K562 (cell line): ENCODE data around the gene PNISR. TPM values are rescaled to one million over a fixed set of nuclear protein-coding genes. Genes with fewer than 3 reads are reported as not detected.

Experiments
- ATAC-seq: fragments of 200-7000 bp; cut with Tn5 transposase; 3 replicates; pipeline ENCODE4 v1.9.1; 2020; ENCODE audit warnings: moderate library complexity
- BruUV-seq: library from RNA; stranded (reverse); fragments of 400-500 nt; replicated peaks from 2 replicates; lab custom pipeline; 2021; lab: Mats Ljungman, UMichigan
- CTCF ChIA-PET: fragments of 300-600 bp; formaldehyde crosslinking; extraction: SDS; loops from one replicate; lab custom pipeline; 2021; ENCODE audit warnings: low intra/inter-chr PET ratio; lab: Yijun Ruan, JAX
- POLR2A ChIA-PET: fragments of 300-600, 350-650 bp; sonication (Branson Sonifier 250); formaldehyde crosslinking; extraction: SDS; loops from one replicate; lab custom pipeline; 2021; ENCODE audit warnings: antibody characterized with exemption, inconsistent platforms; lab: Yijun Ruan, JAX
- DNase-seq, 4 experiments: peaks; one replicate each; pipeline versions ENCODE4 v3.0.0 to v3.0.0-alpha.2; 2011 to 2018; ENCODE audit warnings: low spot score in 3 of 4, mixed read lengths in 3 of 4; ENCODE audit errors: extremely low read depth in 1 of 4
- FAIRE-seq: peaks from 2 replicates; lab custom pipeline; 2011; peaks lifted over from hg19 to GRCh38; lab: Jason Lieb, UNC
- H2AFZ ChIP-seq: 2 replicates; pipeline ENCODE4 v1.6.0; 2011; ENCODE audit warnings: low read depth, low read length, control low read depth, inconsistent platforms
- H3K27ac ChIP-seq: fragments of 200-600 bp; 3 replicates; pipeline ENCODE4 v1.8.0; 2011; ENCODE audit warnings: low read depth, mild to moderate bottlenecking, control low read depth, inconsistent platforms, low read length, moderate library complexity, mixed read lengths; ENCODE audit errors: extremely low read depth
- H3K27me3 ChIP-seq, 2 experiments: fragments of 300-600 bp in 1 of 2; 2 replicates in 1 of 2; 3 replicates in 1 of 2; pipeline versions ENCODE4 v1.6.0 to v1.8.0; 2011; ENCODE audit warnings: inconsistent platforms in 2 of 2, low read length in 2 of 2, mild to moderate bottlenecking in 1 of 2, mixed read lengths in 1 of 2, moderate library complexity in 1 of 2; ENCODE audit not compliant: control insufficient read depth in 2 of 2, insufficient read depth in 2 of 2
- H3K36me3 ChIP-seq: fragments of 300-600 bp; 3 replicates; pipeline ENCODE4 v1.8.0; 2011; ENCODE audit warnings: mild to moderate bottlenecking, low read length, inconsistent platforms; ENCODE audit not compliant: control insufficient read depth, insufficient read depth
- H3K4me1 ChIP-seq, 2 experiments: fragments of 200-600 bp in 1 of 2; replicated peaks in 1 of 2; 2 replicates in 1 of 2; 3 replicates in 1 of 2; pipeline versions ENCODE4 v1.5.1 to v1.8.0; 2011; ENCODE audit warnings: inconsistent platforms in 2 of 2, low read length in 2 of 2, mild to moderate bottlenecking in 1 of 2, mixed read lengths in 1 of 2, moderate library complexity in 1 of 2; ENCODE audit not compliant: control insufficient read depth in 2 of 2, insufficient read depth in 2 of 2
- H3K4me2 ChIP-seq: 2 replicates; pipeline ENCODE4 v1.6.1; 2011; ENCODE audit warnings: low read length, control low read depth, inconsistent platforms, mixed read lengths; ENCODE audit not compliant: insufficient read depth
- H3K4me3 ChIP-seq: fragments of 200-600 bp; sonication (generic), shearing (Covaris generic); 2 replicates; pipeline ENCODE4 v1.5.1; 2016; ENCODE audit warnings: control low read depth, inconsistent platforms
- H3K79me2 ChIP-seq: fragments of 200-600 bp; 3 replicates; pipeline ENCODE4 v1.8.0; 2011; ENCODE audit warnings: low read length, inconsistent platforms; ENCODE audit not compliant: control insufficient read depth, insufficient read depth
- H3K9ac ChIP-seq, 2 experiments: 2 replicates each; pipeline versions ENCODE4 v1.6.0 to v1.6.1; 2011; ENCODE audit warnings: low read depth in 2 of 2, low read length in 2 of 2, control low read depth in 1 of 2, inconsistent platforms in 1 of 2, mild to moderate bottlenecking in 1 of 2, mixed read lengths in 1 of 2; ENCODE audit not compliant: insufficient read depth in 1 of 2
- H3K9me1 ChIP-seq: one replicate; pipeline ENCODE4 v1.6.0; 2011; ENCODE audit warnings: inconsistent platforms, mild to moderate bottlenecking, low read length, moderate library complexity; ENCODE audit not compliant: control insufficient read depth, insufficient read depth
- H3K9me3 ChIP-seq: replicated peaks from 2 replicates; pipeline ENCODE4 v1.5.1; 2011; ENCODE audit warnings: low read depth, low read length, inconsistent platforms; ENCODE audit not compliant: control insufficient read depth, insufficient read depth
- H4K20me1 ChIP-seq: replicated peaks from 2 replicates; pipeline ENCODE4 v1.6.1; 2011; ENCODE audit warnings: low read length, inconsistent platforms, mixed read lengths; ENCODE audit not compliant: control insufficient read depth, insufficient read depth
- ARHGAP35 ChIP-seq: fragments of 450-650 bp; IDR thresholded peaks from 2 replicates; pipeline ENCODE4 v1.6.1; 2018; ENCODE audit not compliant: partially characterized antibody
- CBFA2T2 ChIP-seq: fragments of 450-650 bp; conservative IDR thresholded peaks from 2 replicates; pipeline ENCODE4 v1.6.1; 2017; ENCODE audit warnings: mild to moderate bottlenecking
- NELFE ChIP-seq: IDR thresholded peaks from 2 replicates; pipeline ENCODE4 v1.6.1; 2011; ENCODE audit warnings: mild to moderate bottlenecking; ENCODE audit not compliant: insufficient read depth, insufficient read length
- NR2C2 ChIP-seq, 2 experiments: fragments of 200-800 bp in 1 of 2; sonication (Bioruptor generic) in 1 of 2; sonication (generic) in 1 of 2; formaldehyde crosslinking in 1 of 2; IDR thresholded peaks; 2 replicates each; pipeline versions ENCODE4 v1.6.1 to v1.8.0; 2016 to 2022; ENCODE audit warnings: mild to moderate bottlenecking in 1 of 2, missing compliant biosample characterization in 1 of 2, missing genetic modification characterization in 1 of 2, missing genetic modification reagents in 1 of 2
- RBFOX2 ChIP-seq: fragments of 200-400 bp; formaldehyde crosslinking; IDR thresholded peaks from 2 replicates; pipeline ENCODE4 v1.6.1; 2017; ENCODE audit warnings: low read depth, mild to moderate bottlenecking, low read length, moderate library complexity
- ZBTB5 ChIP-seq: fragments of 450-650 bp; IDR thresholded peaks from 2 replicates; pipeline ENCODE4 v1.6.1; 2017; ENCODE audit warnings: antibody characterized with exemption
- ZNF764 ChIP-seq: fragments of 250-450 bp; sonication (Bioruptor Pico); IDR thresholded peaks from 2 replicates; pipeline ENCODE4 v1.4.0; 2020; ENCODE audit warnings: low read depth, mild to moderate bottlenecking, moderate library complexity
- WGBS: fragments of 100-300 bp; shearing (Covaris generic); methylation state at CpG from one replicate; pipeline ENCODE4 v1.1.6; 2016; ENCODE audit warnings: low coverage, mixed read lengths; ENCODE audit not compliant: insufficient coverage; ENCODE audit errors: missing lambda C conversion rate; 5-methylcytosine and 5-hydroxymethylcytosine counted together
- in situ Hi-C: fragments of 300-500 bp; cut with MboI; formaldehyde crosslinking; loops from 4 replicates; pipeline ENCODE4 v1.15.0; 2018; ENCODE audit warnings: inconsistent platforms, mixed read lengths
- intact Hi-C: fragments of 100-400 bp; cut with micrococcal nuclease; formaldehyde crosslinking; loops from 2 replicates; pipeline ENCODE4 v1.14.2; 2022
- polyA plus RNA-seq, 8 experiments: library from polyadenylated mRNA; depleted of rRNA in 4 of 8; stranded (reverse) in 5 of 8; unstranded in 3 of 8; fragments of >200 nt; fragmentation: Nextera tagmentation in 2 of 8; fragmentation: Illumina TruSeq in 1 of 8; extraction: Ambion mirVana in 2 of 8; extraction: Trizol in 1 of 8; gene quantifications; 2 replicates each; pipeline versions ENCODE4 v1.2.1 to v1.2.3, GENCODE V29; 2011 to 2014; ENCODE audit warnings: inconsistent platforms in 1 of 8, missing spikeins in 1 of 8
- total RNA-seq, 7 experiments: library from RNA; depleted of rRNA in 6 of 7; stranded (reverse); fragments of >200 nt in 6 of 7; fragmentation: Illumina TruSeq in 2 of 7; extraction: Trizol in 2 of 7; gene quantifications; 2 replicates each; pipeline versions ENCODE4 v1.2.1 to v1.2.3, GENCODE V29; 2011 to 2021; ENCODE audit warnings: low replicate concordance in 1 of 7
- TF ChIP-seq, protein P1 (sequence below): sonication (generic); formaldehyde crosslinking; IDR thresholded peaks from 2 replicates; pipeline ENCODE4 v1.8.1; 2023; ENCODE audit warnings: mild to moderate bottlenecking, missing genetic modification reagents
- TF ChIP-seq, protein P2 (sequence below): fragments of 250-450 bp; sonication (Bioruptor Pico); IDR thresholded peaks from 2 replicates; pipeline ENCODE4 v1.4.0; 2020; ENCODE audit warnings: mild to moderate bottlenecking
- TF ChIP-seq, protein P3 (sequence below): fragments of 450-650 bp; IDR thresholded peaks from 2 replicates; pipeline ENCODE4 v1.6.1; 2018; ENCODE audit not compliant: partially characterized antibody

The PNISR gene
- total and polyA plus RNA-seq, 9 of the 15 experiments (the other 6 are each of a cell fraction or from before 2014, with no cell fraction given), result 97.4 to 206 (median 131) TPM

GRCh38 chr6:99432877-99433276, 7.8 kb upstream of the PNISR start:
- BruUV-seq, result no TSS peak
- intact Hi-C loops (no loop called here), in situ Hi-C loops (no loop called here)
- peaks cover 10% of the 10 kb centered on the region; the same call in 1 of the 3 replicates for H3K36me3 ChIP-seq
- H3K4me1 ChIP-seq, result no peaks in the 10 kb centered on the region
- no peaks in the 10 kb centered on the region for H3K79me2 ChIP-seq
- H3K9me1 ChIP-seq, result no peaks in the 10 kb centered on the region
- WGBS, result 79% methylated on average over 2 of the region's 2 CpGs
- H3K27ac ChIP-seq, result no peak overlapping the region
- H3K9ac ChIP-seq, result no peak overlapping the region
- FAIRE-seq, result no peak
- ATAC-seq, result no peak
- POLR2A ChIA-PET, result interaction anchor here (0.8 kb wide), 2 partner anchors 8 to 72 kb away, joined by 3 to 4 read pairs; partner anchors contain the start of gene PNISR
- H3K4me2 ChIP-seq, result no peak overlapping the region
- no peak for DNase-seq
- no peaks in the 10 kb centered on the region for H4K20me1 ChIP-seq
- no peak overlapping the region for H2AFZ ChIP-seq
- H3K27me3 ChIP-seq, result no peaks in the 10 kb centered on the region
- H3K9me3 ChIP-seq, result no peaks in the 10 kb centered on the region
- CTCF ChIA-PET, result no interaction called here
- no peak overlapping the region for H3K4me3 ChIP-seq
- TF ChIP-seq ZBTB5 (no peak), CBFA2T2 (no peak), ZNF764 (CRISPR knock-in tag) (no peak), NELFE (no peak), ARHGAP35 (no peak), NR2C2 (CRISPR knock-in tag; IDR thresholded peaks at IDR 0.05) (no peak), NR2C2 (tag; IDR thresholded peaks at IDR 0.05) (no peak), RBFOX2 (no peak)
- TF ChIP-seq, protein P1, sequence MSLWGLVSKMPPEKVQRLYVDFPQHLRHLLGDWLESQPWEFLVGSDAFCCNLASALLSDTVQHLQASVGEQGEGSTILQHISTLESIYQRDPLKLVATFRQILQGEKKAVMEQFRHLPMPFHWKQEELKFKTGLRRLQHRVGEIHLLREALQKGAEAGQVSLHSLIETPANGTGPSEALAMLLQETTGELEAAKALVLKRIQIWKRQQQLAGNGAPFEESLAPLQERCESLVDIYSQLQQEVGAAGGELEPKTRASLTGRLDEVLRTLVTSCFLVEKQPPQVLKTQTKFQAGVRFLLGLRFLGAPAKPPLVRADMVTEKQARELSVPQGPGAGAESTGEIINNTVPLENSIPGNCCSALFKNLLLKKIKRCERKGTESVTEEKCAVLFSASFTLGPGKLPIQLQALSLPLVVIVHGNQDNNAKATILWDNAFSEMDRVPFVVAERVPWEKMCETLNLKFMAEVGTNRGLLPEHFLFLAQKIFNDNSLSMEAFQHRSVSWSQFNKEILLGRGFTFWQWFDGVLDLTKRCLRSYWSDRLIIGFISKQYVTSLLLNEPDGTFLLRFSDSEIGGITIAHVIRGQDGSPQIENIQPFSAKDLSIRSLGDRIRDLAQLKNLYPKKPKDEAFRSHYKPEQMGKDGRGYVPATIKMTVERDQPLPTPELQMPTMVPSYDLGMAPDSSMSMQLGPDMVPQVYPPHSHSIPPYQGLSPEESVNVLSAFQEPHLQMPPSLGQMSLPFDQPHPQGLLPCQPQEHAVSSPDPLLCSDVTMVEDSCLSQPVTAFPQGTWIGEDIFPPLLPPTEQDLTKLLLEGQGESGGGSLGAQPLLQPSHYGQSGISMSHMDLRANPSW, result no peak
- TF ChIP-seq, protein P2, sequence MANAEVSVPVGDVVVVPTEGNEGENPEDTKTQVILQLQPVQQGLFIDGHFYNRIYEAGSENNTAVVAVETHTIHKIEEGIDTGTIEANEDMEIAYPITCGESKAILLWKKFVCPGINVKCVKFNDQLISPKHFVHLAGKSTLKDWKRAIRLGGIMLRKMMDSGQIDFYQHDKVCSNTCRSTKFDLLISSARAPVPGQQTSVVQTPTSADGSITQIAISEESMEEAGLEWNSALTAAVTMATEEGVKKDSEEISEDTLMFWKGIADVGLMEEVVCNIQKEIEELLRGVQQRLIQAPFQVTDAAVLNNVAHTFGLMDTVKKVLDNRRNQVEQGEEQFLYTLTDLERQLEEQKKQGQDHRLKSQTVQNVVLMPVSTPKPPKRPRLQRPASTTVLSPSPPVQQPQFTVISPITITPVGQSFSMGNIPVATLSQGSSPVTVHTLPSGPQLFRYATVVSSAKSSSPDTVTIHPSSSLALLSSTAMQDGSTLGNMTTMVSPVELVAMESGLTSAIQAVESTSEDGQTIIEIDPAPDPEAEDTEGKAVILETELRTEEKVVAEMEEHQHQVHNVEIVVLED, result no peak
- TF ChIP-seq, protein P3, sequence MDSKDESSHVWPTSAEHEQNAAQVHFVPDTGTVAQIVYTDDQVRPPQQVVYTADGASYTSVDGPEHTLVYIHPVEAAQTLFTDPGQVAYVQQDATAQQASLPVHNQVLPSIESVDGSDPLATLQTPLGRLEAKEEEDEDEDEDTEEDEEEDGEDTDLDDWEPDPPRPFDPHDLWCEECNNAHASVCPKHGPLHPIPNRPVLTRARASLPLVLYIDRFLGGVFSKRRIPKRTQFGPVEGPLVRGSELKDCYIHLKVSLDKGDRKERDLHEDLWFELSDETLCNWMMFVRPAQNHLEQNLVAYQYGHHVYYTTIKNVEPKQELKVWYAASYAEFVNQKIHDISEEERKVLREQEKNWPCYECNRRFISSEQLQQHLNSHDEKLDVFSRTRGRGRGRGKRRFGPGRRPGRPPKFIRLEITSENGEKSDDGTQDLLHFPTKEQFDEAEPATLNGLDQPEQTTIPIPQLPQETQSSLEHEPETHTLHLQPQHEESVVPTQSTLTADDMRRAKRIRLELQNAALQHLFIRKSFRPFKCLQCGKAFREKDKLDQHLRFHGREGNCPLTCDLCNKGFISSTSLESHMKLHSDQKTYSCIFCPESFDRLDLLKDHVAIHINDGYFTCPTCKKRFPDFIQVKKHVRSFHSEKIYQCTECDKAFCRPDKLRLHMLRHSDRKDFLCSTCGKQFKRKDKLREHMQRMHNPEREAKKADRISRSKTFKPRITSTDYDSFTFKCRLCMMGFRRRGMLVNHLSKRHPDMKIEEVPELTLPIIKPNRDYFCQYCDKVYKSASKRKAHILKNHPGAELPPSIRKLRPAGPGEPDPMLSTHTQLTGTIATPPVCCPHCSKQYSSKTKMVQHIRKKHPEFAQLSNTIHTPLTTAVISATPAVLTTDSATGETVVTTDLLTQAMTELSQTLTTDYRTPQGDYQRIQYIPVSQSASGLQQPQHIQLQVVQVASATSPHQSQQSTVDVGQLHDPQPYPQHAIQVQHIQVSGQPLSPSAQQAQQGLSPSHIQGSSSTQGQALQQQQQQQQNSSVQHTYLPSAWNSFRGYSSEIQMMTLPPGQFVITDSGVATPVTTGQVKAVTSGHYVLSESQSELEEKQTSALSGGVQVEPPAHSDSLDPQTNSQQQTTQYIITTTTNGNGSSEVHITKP, result no peak
